Tibial nerve (tissue), 4 donors: ENCODE measurements around the gene MMS22L. TPM values are rescaled to one million over a fixed set of nuclear protein-coding genes. Genes with fewer than 3 reads are reported as not detected.

Experiments
- DNase-seq, 2 donors: peaks; one replicate each; pipeline ENCODE4 v3.0.0-alpha.2; 2019; ENCODE audit warnings: low spot score in 2 of 2
- H3K27ac ChIP-seq, 4 donors: fragments of 200-600 bp; sonication (generic) in 3 of 4; one replicate each; pipeline ENCODE4 v1.5.1; 2017 to 2019; ENCODE audit warnings: mild to moderate bottlenecking in 1 of 4
- H3K27me3 ChIP-seq, 2 donors: fragments of 200-600 bp; sonication (generic) in 1 of 2; one replicate each; pipeline versions ENCODE4 v1.5.1 to v1.6.0; 2017 to 2019
- H3K36me3 ChIP-seq, 3 donors: fragments of 200-600 bp; sonication (generic); one replicate each; pipeline ENCODE4 v1.5.1; 2018 to 2019
- H3K4me1 ChIP-seq, 4 donors: fragments of 200-600 bp; sonication (generic) in 3 of 4; one replicate each; pipeline ENCODE4 v1.5.1; 2017 to 2019
- H3K4me3 ChIP-seq, 4 donors: fragments of 200-600 bp; sonication (generic) in 3 of 4; one replicate each; pipeline ENCODE4 v1.5.1; 2017 to 2019; ENCODE audit warnings: mild to moderate bottlenecking in 1 of 4, moderate library complexity in 1 of 4
- H3K9me3 ChIP-seq, 4 donors: fragments of 200-600 bp; sonication (generic) in 3 of 4; one replicate each; pipeline ENCODE4 v1.5.1; 2017 to 2019
- EP300 ChIP-seq, 2 donors: sonication (generic); formaldehyde crosslinking; IDR thresholded peaks; one replicate each; pipeline ENCODE4 v1.6.1; 2017; ENCODE audit warnings: antibody characterized with exemption in 2 of 2, mild to moderate bottlenecking in 1 of 2
- POLR2A ChIP-seq, 2 donors: fragments of 450-650 bp; IDR thresholded peaks; one replicate each; pipeline ENCODE4 v1.6.1; 2017; ENCODE audit warnings: antibody characterized with exemption in 2 of 2, mild to moderate bottlenecking in 2 of 2, moderate library complexity in 2 of 2
- WGBS, 2 donors: methylation state at CpG; one replicate each; pipeline ENCODE4 v1.1.5; 2018; 5-methylcytosine and 5-hydroxymethylcytosine counted together
- total RNA-seq, 4 donors: library from RNA; depleted of rRNA; stranded (reverse); fragments of >200 nt; gene quantifications; one replicate each; pipeline ENCODE4 v1.1.0, GENCODE V29; 2016
- TF ChIP-seq, protein P1 (sequence below), 5 experiments: fragments of 200-600 bp in 3 of 5; fragments of 450-650 bp in 2 of 5; sonication (generic) in 3 of 5; IDR thresholded peaks; one replicate each; pipeline ENCODE4 v1.5.1; 2016 to 2019; ENCODE audit warnings: antibody characterized with exemption in 5 of 5, mild to moderate bottlenecking in 3 of 5, moderate library complexity in 2 of 5

The MMS22L gene
- total RNA-seq, 4 donors from 2014 or later, result 7.3 to 10.9 (median 8.4) TPM

DNA sequence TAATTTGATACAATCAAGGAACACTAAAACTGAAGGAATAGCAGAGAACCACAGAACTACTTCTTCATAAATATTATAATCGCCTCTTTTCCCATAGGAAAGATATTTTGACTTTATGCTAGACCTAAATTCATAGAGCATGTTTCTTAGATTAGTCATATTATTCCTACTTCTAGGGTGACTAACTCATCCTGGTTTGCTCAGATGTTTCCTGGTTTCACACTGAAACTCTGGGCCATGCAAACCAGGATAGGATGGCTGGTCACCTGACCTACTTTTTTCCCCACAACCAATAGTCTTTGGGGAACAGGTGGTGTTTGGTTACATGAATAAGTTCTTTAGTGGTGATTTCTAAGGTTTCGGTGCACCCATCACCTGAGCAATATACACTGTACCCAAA is 42.8 kb downstream of the MMS22L start:
- no peak for DNase-seq
- H3K4me1 ChIP-seq, result no peaks in the 10 kb centered on the region
- no peaks in the 10 kb centered on the region for H3K27me3 ChIP-seq
- WGBS, 2 donors, result 93 to 97% methylated on average over 2 of the region's 2 CpGs
- peaks cover 0 to 33% (median 0%) of the 10 kb centered on the region in 3 donors for H3K36me3 ChIP-seq
- TF ChIP-seq EP300 (IDR thresholded peaks at IDR 0.05), result no peak
- TF ChIP-seq, protein P1, sequence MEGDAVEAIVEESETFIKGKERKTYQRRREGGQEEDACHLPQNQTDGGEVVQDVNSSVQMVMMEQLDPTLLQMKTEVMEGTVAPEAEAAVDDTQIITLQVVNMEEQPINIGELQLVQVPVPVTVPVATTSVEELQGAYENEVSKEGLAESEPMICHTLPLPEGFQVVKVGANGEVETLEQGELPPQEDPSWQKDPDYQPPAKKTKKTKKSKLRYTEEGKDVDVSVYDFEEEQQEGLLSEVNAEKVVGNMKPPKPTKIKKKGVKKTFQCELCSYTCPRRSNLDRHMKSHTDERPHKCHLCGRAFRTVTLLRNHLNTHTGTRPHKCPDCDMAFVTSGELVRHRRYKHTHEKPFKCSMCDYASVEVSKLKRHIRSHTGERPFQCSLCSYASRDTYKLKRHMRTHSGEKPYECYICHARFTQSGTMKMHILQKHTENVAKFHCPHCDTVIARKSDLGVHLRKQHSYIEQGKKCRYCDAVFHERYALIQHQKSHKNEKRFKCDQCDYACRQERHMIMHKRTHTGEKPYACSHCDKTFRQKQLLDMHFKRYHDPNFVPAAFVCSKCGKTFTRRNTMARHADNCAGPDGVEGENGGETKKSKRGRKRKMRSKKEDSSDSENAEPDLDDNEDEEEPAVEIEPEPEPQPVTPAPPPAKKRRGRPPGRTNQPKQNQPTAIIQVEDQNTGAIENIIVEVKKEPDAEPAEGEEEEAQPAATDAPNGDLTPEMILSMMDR (IDR thresholded peaks at IDR 0.05), result no peak
- TF ChIP-seq POLR2A (IDR thresholded peaks at IDR 0.05), result no peak
- no peak overlapping the region for H3K27ac ChIP-seq
- no peak overlapping the region for H3K4me3 ChIP-seq
- H3K9me3 ChIP-seq, result no peaks in the 10 kb centered on the region

DNA sequence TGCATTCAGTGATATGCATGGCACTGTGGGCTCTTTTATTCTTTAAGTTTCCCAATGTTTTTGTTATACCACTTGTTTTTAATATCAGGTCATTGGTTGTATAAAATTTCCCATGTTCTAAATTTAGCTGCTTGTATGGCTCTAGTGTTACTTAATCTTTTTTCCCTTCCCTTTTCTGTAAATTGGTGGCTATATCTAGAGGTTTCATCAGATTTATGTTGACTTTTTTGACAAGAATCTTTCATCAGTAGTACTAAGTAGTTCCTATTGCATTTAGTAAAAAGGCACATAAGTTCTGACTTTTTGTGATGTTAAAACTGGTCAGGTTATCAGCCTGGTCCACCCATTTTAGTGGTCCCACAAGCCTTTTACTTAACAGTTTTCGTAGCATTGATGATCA is 51.1 kb downstream of the MMS22L start:
- Histone ChIP-seq H3K4me1 (no peaks in the 10 kb centered on the region), H3K9me3 (no peaks in the 10 kb centered on the region), H3K4me3 (no peak overlapping the region), H3K27me3 (no peaks in the 10 kb centered on the region), H3K36me3 (peaks cover 0 to 36% (median 0%) of the 10 kb centered on the region in 3 donors), H3K27ac (no peak overlapping the region)
- TF ChIP-seq EP300 (IDR thresholded peaks at IDR 0.05) (no peak), POLR2A (IDR thresholded peaks at IDR 0.05) (no peak)
- TF ChIP-seq, protein P1 (IDR thresholded peaks at IDR 0.05), result no peak
- DNase-seq, result no peak
- 97 to 100% methylated on average over 1 of the region's 1 CpG for WGBS, 2 donors

DNA sequence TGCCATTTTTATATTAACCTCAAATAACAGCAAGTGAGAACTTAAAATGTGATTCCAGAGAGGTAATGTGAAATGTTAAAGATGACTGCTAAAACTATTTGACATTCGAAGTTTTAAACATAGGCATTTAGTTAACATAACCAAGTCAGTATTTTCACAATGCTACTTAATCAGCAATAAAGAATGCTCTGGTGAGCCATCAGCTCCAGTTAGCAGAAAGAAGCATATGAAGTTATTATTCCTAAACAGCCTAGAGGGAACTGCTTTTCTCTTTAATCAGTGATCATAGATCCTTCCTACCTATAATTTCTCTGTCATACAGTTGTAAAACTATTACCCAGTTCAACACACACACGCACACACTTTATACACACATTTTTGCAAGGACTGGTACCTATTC is 60.1 kb downstream of the MMS22L start:
- Histone ChIP-seq H3K27me3 (no peaks in the 10 kb centered on the region), H3K36me3 (peaks cover 0 to 10% (median 0%) of the 10 kb centered on the region in 3 donors), H3K27ac (no peak overlapping the region), H3K4me1 (no peaks in the 10 kb centered on the region), H3K4me3 (no peak overlapping the region), H3K9me3 (no peaks in the 10 kb centered on the region)
- no peak for TF ChIP-seq POLR2A (IDR thresholded peaks at IDR 0.05)
- no peak for TF ChIP-seq EP300 (IDR thresholded peaks at IDR 0.05)
- TF ChIP-seq, protein P1 (IDR thresholded peaks at IDR 0.05), result no peak
- DNase-seq, result no peak
- WGBS, 2 donors, result 79% methylated on average over 2 of the region's 2 CpGs

DNA sequence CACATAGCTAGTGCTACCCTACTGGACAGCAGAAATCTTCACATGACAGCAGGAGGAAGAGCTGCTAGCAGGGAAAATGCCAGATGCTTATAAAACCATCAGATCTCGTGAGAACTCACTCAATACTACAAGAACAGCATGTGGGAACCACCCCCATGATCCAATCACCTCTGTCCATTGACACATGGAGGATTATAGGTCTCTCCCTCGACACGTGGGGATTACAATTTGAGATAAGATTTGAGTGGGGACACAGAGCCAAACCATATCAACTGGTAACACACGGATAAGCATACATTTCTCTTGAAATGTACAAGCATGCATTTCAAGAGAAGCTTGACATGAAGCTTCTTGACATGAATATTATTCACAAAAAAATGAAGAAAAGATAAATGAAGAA is 64.1 kb downstream of the MMS22L start:
- Histone ChIP-seq H3K27ac (no peak overlapping the region), H3K36me3 (no peaks in the 10 kb centered on the region), H3K27me3 (no peaks in the 10 kb centered on the region), H3K9me3 (no peaks in the 10 kb centered on the region), H3K4me1 (peaks cover 0 to 7% (median 0%) of the 10 kb centered on the region in 4 donors), H3K4me3 (no peak overlapping the region)
- WGBS, 2 donors, result 89 to 91% methylated on average over 4 of the region's 4 CpGs
- DNase-seq, result no peak
- TF ChIP-seq, protein P1 (IDR thresholded peaks at IDR 0.05), result no peak
- TF ChIP-seq POLR2A (IDR thresholded peaks at IDR 0.05), result no peak
- TF ChIP-seq EP300 (IDR thresholded peaks at IDR 0.05), result no peak

DNA sequence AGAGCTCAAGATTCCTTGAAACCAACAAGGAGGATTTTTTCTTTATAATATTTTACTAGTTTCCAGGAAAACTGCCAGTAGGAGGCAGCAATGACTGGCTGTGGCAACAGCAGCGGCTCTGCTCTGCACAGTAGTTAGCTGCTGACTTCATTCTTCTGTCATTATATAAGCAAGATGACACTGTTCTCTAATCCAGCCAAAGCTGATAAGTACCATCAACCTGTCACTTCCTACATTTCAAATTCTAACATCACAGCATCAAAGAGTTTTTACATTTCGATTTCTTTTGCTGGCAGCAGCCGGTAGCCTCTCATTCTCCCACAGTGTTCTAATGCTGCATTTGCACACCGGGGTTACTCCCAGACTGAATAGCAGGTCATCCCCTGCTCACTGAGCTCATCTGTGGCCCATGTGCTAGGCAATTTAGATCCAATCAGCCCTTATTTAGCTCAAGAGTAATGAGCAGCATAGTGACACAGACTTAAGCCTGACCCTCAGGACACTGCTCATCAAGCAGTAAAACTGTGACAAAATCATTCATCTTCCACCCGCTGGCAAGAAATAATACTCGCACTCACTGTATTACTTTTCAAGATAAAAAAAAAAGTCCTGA is 67.8 kb downstream of the MMS22L start:
- peaks cover 0 to 7% (median 0%) of the 10 kb centered on the region in 4 donors for H3K4me1 ChIP-seq
- H3K36me3 ChIP-seq, result peaks cover 0 to 5% (median 0%) of the 10 kb centered on the region in 3 donors
- WGBS, 2 donors, result 51 to 52% methylated on average over 6 of the region's 6 CpGs
- H3K4me3 ChIP-seq, result no peak overlapping the region
- DNase-seq, result peak in 1 of 2 donors; percentile 12
- H3K27me3 ChIP-seq, result no peaks in the 10 kb centered on the region
- H3K9me3 ChIP-seq, result no peaks in the 10 kb centered on the region
- H3K27ac ChIP-seq, result no peak overlapping the region
- no peak for TF ChIP-seq EP300 (IDR thresholded peaks at IDR 0.05)
- TF ChIP-seq, protein P1 (IDR thresholded peaks at IDR 0.05), result peak in 3 of 5 experiments; percentile 9 to 37 (median 13)
